Breast epithelium (tissue), 3 donors: Measurements from ENCODE around the gene HOXD1.

Experiments
- CTCF ChIP-seq, 3 donors: fragments of 450-650 bp; IDR thresholded peaks; one replicate each; pipeline ENCODE4 v1.5.1; 2016 to 2017; ENCODE audit warnings: antibody characterized with exemption in 3 of 3, mild to moderate bottlenecking in 3 of 3, moderate library complexity in 3 of 3
- POLR2A ChIP-seq: fragments of 450-650 bp; IDR thresholded peaks from one replicate; pipeline ENCODE4 v1.6.1; 2016; ENCODE audit warnings: antibody characterized with exemption, mild to moderate bottlenecking, moderate library complexity
- POLR2AphosphoS5 ChIP-seq, 3 donors: sonication (generic); formaldehyde crosslinking; IDR thresholded peaks; one replicate each; pipeline ENCODE4 v1.6.1; 2017; ENCODE audit warnings: antibody characterized with exemption in 3 of 3

GRCh38 chr2:176158186-176158591 lies 30.3 kb upstream of the HOXD1 start:
- TF ChIP-seq CTCF (IDR thresholded peaks at IDR 0.05) (no peak), POLR2A (no peak), POLR2AphosphoS5 (IDR thresholded peaks at IDR 0.05) (no peak)
